Ovary (tissue), 9 donors: Measurements from ENCODE around the gene PPP2R5C. TPM values are rescaled to one million over a fixed set of nuclear protein-coding genes. Genes with fewer than 3 reads are reported as not detected.

Source experiments
- DNase-seq, 5 donors: peaks; one replicate each; pipeline ENCODE4 v3.0.0-alpha.2; 2019 to 2020
- H3K27ac ChIP-seq, 2 donors: fragments of 200-600 bp; one replicate each; pipeline versions ENCODE4 v1.5.1 to v1.8.0; 2019 to 2022
- H3K27me3 ChIP-seq: fragments of 200-600 bp; one replicate; pipeline ENCODE4 v1.8.0; 2022
- H3K36me3 ChIP-seq: fragments of 200-600 bp; sonication (generic); one replicate; pipeline ENCODE4 v1.5.1; 2019
- H3K4me1 ChIP-seq: one replicate; pipeline ENCODE4 v1.8.1; 2013; ENCODE audit warnings: mild to moderate bottlenecking, moderate library complexity; ENCODE audit not compliant: insufficient read depth
- H3K4me3 ChIP-seq: fragments of 200-600 bp; sonication (generic); one replicate; pipeline ENCODE4 v1.5.1; 2017
- H3K9me3 ChIP-seq, 2 donors: fragments of 200-600 bp in 1 of 2; sonication (generic) in 1 of 2; one replicate each; pipeline versions ENCODE4 v1.5.1 to v1.8.1; 2013 to 2019; ENCODE audit warnings: mild to moderate bottlenecking in 1 of 2, moderate library complexity in 1 of 2
- CTCF ChIP-seq, 3 donors: fragments of 450-650 bp in 2 of 3; fragments of 200-600 bp in 1 of 3; IDR thresholded peaks; one replicate each; pipeline versions ENCODE4 v1.5.1 to v1.8.0; 2016 to 2022; ENCODE audit warnings: antibody characterized with exemption in 3 of 3, mild to moderate bottlenecking in 1 of 3
- EP300 ChIP-seq: sonication (generic); formaldehyde crosslinking; IDR thresholded peaks from one replicate; pipeline ENCODE4 v1.6.1; 2017; ENCODE audit warnings: antibody characterized with exemption
- POLR2A ChIP-seq: fragments of 450-650 bp; IDR thresholded peaks from one replicate; pipeline ENCODE4 v1.6.1; 2017; ENCODE audit warnings: antibody characterized with exemption, mild to moderate bottlenecking, moderate library complexity
- WGBS, 3 donors: extraction: QIAGEN DNeasy Blood & Tissue Kit in 1 of 3; methylation state at CpG; one replicate each; pipeline versions ENCODE4 v1.1.5 to v1.1.7; 2013 to 2017; 5-methylcytosine and 5-hydroxymethylcytosine counted together
- intact Hi-C, 4 donors: fragments of 100-400 bp; cut with DNase I; formaldehyde crosslinking; loops; one replicate each; pipeline versions ENCODE4 v1.11.0 to v1.15.1; 2022 to 2023
- polyA plus RNA-seq, 2 donors: library from polyadenylated mRNA; stranded (reverse); fragments of 200-250 nt in 1 of 2; fragments of 350-450 nt in 1 of 2; fragmentation: Illumina TruSeq in 1 of 2; extraction: RNeasy Lipid Tissue Mini Kit (QIAGEN cat#74804) in 1 of 2; gene quantifications; one replicate each; pipeline ENCODE4 v1.2.3, GENCODE V29; 2013 to 2014
- total RNA-seq, 7 donors: library from RNA; depleted of rRNA in 2 of 7; stranded (reverse); fragments of >200 nt in 2 of 7; fragmentation: NEBNext Ultra II Directional in 3 of 7; extraction: Animal tissue kit (Norgen Biotek cat#: 25700) in 3 of 7; gene quantifications; one replicate each; pipeline versions ENCODE4 v1.1.0 to v1.2.4, GENCODE V29; 2016 to 2023
- donor health status: DM: no; HTN: no; CAD: no; lungs with moderate emphysema.
- donor health status: DM: no; HTN: no; CAD: no.
- donor health status: Bipolar disorder and iron deficiency.
- donor health status: DM: yes; HTN: yes; CAD: no.
- donor health status: DM: no; HTN: no; CAD: no.
- donor health status: DM: yes; HTN: yes; CAD: no.

The PPP2R5C gene
- total and polyA plus RNA-seq, 9 donors, result 52.8 to 136 (median 96.6) TPM

- intact Hi-C loops, result no loop called here
Observed at GRCh38 chr14:101856536-101856935, 95.0 kb downstream of the PPP2R5C start.

GRCh38 chr14:101857226-101857625 lies 95.7 kb downstream of the PPP2R5C start:
- H3K9me3 ChIP-seq, result no peaks in the 10 kb centered on the region
- H3K27ac ChIP-seq, result no peak overlapping the region
- TF ChIP-seq CTCF (IDR thresholded peaks at IDR 0.05) (no peak), EP300 (no peak), POLR2A (no peak)
- H3K27me3 ChIP-seq, result no peaks in the 10 kb centered on the region
- WGBS, 3 donors, result 95 to 100% (median 96%) methylated on average over 1 of the region's 1 CpG
- H3K4me3 ChIP-seq, result no peak overlapping the region
- peaks cover 5% of the 10 kb centered on the region for H3K4me1 ChIP-seq
- intact Hi-C loops, result no loop called here
- H3K36me3 ChIP-seq, result no peaks in the 10 kb centered on the region
- DNase-seq, result no peak

More at GRCh38 chr14:101856536-101856935, 95.0 kb downstream of the PPP2R5C start:
- WGBS, 3 donors, result 67 to 75% (median 71%) methylated on average over 4 of the region's 4 CpGs
- TF ChIP-seq CTCF (IDR thresholded peaks at IDR 0.05) (no peak), EP300 (no peak), POLR2A (no peak)
- no peak for DNase-seq
- Histone ChIP-seq H3K27me3 (no peaks in the 10 kb centered on the region), H3K4me3 (no peak overlapping the region), H3K27ac (no peak overlapping the region), H3K4me1 (peaks cover 6% of the 10 kb centered on the region), H3K9me3 (no peaks in the 10 kb centered on the region), H3K36me3 (no peaks in the 10 kb centered on the region)

- no peak for DNase-seq
- WGBS, 3 donors, result 81 to 88% (median 83%) methylated on average over 17 of the region's 17 CpGs
- H3K4me1 ChIP-seq, result peaks cover 3% of the 10 kb centered on the region
- no peak overlapping the region for H3K27ac ChIP-seq
- H3K4me3 ChIP-seq, result no peak overlapping the region
- TF ChIP-seq CTCF (IDR thresholded peaks at IDR 0.05) (no peak), EP300 (no peak), POLR2A (no peak)
- H3K36me3 ChIP-seq, result no peaks in the 10 kb centered on the region
- intact Hi-C loops, result no loop called here
- no peaks in the 10 kb centered on the region for H3K9me3 ChIP-seq
- H3K27me3 ChIP-seq, result no peaks in the 10 kb centered on the region
Observed at GRCh38 chr14:101858791-101859537, 97.5 kb downstream of the PPP2R5C start.

GRCh38 chr14:101859538-101859902 lies 98.0 kb downstream of the PPP2R5C start:
- 85 to 98% (median 93%) methylated on average over 2 of the region's 2 CpGs for WGBS, 3 donors
- Histone ChIP-seq H3K36me3 (no peaks in the 10 kb centered on the region), H3K27me3 (no peaks in the 10 kb centered on the region), H3K9me3 (no peaks in the 10 kb centered on the region), H3K4me1 (peaks cover 3% of the 10 kb centered on the region), H3K27ac (no peak overlapping the region), H3K4me3 (no peak overlapping the region)
- no peak for DNase-seq
- TF ChIP-seq EP300 (no peak), CTCF (IDR thresholded peaks at IDR 0.05) (no peak), POLR2A (no peak)
- intact Hi-C loops, result no loop called here
